Suppressor macrophage treated with lipopolysaccharide for 1 hour (primary cell): Measurements from ENCODE around the gene EIF5B.

Experiments
- DNase-seq, 3 donors: peaks; one replicate each; pipeline ENCODE4 v3.0.0-alpha.2; 2020 to 2022

EIF5B gene

GRCh38 chr2:99374747-99375146 lies 37.6 kb downstream of the EIF5B start:
- no peak for DNase-seq

GRCh38 chr2:99376254-99376864 lies 39.2 kb downstream of the EIF5B start:
- no peak for DNase-seq

DNA sequence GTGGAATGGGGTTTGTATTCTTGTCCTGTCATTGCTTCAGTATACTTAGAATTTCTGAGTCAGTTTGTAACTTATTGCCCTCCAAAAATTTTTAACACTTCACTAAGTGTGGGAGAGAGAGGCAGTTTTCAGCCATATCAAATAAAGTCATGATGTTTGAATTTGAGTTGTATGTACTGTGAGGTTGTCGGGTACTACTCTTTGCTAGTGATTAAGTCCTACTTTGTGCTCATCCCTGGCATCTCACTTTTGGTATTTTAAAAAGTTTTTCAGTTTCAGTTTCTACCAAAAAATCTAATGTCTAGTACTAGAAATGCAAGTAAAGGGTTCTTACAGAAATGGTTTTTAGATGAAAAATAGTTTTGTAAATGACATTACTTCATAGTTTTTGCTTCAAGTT lies 40.7 kb downstream of the EIF5B start:
- DNase-seq, result no peak

- DNase-seq, result no peak
Measured at GRCh38 chr2:99380376-99381010, 43.3 kb downstream of the EIF5B start.

GRCh38 chr2:99382143-99382542 lies 45.0 kb downstream of the EIF5B start:
- no peak for DNase-seq

DNA sequence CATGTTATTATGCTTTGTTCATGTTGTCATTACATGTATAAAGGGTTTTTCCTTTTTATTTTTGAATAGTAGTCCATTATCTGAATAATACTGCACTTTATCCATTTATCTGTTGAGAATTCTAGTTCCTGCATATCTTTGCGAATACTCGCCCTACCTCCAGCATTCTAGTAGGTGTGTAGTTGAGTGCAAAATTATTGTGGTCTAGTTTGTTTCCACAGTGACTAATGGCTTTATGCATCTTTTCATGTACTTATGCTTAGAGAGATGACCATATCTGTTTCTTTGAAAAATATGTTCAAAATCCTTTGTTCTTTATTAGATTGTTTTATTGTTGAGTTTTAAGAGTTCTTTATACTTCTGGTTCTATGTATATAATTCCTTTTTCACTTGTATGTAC lies 48.8 kb downstream of the EIF5B start:
- DNase-seq, result no peak

DNA sequence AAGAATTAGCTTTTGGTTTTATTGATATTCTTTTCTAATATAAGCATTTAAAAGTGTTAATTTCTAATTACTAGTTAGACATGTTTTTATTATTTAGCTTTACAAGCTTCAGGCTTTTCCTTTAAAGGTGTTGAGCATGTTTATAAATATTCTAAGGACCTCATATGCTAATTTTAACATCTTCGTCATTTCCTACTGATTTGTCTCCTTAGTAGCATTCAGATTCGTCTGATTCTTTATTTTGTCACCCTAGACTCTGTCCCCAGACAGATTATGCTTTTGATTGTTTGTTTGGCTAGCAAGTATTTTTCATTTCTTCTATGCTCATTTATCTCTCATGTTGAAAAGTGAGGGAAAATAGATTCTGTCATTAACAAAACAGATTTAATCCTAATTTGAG lies 51.7 kb downstream of the EIF5B start:
- no peak for DNase-seq

- no peak for DNase-seq
Measured at GRCh38 chr2:99389371-99389770, 52.2 kb downstream of the EIF5B start.

DNA sequence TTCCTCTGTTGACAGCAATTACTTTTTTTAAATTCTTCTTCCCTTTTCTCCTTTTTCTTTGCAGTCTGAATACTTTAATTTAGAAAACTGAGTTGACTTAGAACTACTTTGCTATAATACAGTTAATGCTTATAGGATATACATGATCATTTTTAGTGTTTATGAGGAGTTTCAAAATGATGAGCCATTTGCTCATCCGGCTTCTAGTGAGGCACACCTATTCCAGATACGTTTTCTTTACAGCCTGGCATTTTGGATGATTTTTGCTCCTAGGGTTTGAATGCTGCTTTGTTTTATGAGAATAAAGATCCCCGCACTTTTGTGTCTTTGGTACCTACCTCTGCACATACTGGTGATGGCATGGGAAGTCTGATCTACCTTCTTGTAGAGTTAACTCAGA lies 52.8 kb downstream of the EIF5B start:
- no peak for DNase-seq

- DNase-seq, result no peak
Measured at GRCh38 chr2:99395589-99396130, 58.5 kb downstream of the EIF5B start.

DNA sequence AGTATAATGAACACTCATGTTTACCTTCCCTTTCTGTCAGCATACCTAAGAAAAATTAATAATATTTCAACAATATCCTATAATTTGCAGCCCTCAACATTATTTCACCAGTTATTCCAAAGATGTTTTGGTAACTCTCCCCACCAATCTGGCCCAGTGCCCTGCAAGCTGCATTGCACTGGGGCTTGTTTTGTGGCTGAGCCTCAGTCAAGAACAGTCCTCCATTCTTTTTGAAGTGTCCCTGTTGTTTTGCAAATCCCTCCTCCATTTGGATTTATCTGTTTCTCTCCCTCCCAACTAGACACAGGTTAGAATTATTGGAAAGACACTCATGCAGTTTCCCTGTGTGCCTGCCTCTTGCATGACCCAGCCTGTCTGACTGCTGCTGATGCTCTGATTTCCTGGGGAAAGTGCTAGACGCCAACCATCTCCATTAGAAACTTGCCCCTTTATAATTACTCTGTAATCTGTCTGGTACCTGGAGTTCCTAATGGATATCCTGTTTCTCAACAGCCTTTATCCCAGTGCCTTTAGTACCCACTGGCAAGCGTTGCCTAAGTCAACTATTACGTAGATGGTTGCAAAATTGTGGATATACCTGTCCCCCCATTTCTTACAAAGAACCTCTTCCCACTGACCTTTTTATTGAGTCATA lies 60.2 kb downstream of the EIF5B start:
- DNase-seq, result no peak

GRCh38 chr2:99398303-99398702 lies 61.1 kb downstream of the EIF5B start:
- no peak for DNase-seq

- no peak for DNase-seq
Measured at GRCh38 chr2:99399063-99399462, 61.9 kb downstream of the EIF5B start.

DNA sequence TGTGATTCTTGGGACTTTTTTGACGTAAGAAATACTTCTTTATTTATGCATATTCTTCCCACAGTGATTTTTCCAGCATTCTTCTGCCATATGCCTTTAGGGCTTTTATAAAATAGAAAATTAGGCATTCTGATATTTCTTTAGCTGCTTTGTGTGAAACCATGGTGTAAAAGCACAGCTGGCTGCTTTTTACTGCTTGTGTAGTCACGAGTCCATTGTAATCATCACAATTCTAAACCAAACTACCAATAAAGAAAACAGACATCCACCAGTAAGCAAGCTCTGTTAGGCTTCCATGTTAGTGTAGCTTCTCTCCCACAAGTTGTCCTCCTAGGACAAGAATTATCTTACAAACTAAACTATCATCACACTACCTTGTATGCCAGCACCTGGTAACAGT lies 62.6 kb downstream of the EIF5B start:
- no peak for DNase-seq

DNA sequence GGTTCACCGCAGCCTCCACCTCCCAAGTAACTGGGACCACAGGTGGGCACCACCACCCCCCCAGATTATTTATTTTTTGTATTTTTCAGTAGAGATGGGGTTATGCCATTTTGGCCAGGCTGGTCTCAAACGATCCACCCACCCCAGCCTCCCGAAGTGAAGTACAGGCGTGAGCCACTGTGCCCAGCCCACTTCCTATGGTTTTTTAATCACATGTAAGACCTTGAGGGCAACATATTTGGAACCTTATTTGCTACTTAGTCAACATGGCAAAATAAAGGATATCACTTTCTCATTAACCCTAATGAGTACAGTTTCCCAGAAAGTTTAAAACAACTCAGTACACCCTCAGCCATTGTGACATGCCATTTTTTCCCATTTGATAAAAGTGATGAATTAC lies 64.7 kb downstream of the EIF5B start:
- DNase-seq, result no peak

- DNase-seq, result no peak
Measured at GRCh38 chr2:99403084-99403483, 65.9 kb downstream of the EIF5B start.

DNA sequence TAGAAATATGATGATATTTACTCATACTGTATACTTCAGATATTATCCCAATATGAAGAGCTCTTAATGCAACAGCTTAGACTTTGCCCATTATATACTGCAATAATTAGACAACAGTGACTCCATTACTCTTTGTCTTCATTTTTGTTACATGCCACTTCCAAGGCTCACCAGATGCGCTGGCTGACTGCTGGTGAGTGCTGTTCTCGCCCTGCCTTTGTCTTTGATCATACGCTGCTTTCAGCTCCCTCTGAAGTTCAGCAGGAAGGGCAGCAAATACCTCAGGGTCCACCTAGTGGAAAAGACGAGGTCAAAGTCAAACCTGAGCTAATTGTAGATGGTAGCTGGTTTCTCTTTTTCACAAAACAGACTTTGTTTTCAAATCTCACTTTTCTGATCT lies 66.3 kb downstream of the EIF5B start:
- DNase-seq, result no peak

DNA sequence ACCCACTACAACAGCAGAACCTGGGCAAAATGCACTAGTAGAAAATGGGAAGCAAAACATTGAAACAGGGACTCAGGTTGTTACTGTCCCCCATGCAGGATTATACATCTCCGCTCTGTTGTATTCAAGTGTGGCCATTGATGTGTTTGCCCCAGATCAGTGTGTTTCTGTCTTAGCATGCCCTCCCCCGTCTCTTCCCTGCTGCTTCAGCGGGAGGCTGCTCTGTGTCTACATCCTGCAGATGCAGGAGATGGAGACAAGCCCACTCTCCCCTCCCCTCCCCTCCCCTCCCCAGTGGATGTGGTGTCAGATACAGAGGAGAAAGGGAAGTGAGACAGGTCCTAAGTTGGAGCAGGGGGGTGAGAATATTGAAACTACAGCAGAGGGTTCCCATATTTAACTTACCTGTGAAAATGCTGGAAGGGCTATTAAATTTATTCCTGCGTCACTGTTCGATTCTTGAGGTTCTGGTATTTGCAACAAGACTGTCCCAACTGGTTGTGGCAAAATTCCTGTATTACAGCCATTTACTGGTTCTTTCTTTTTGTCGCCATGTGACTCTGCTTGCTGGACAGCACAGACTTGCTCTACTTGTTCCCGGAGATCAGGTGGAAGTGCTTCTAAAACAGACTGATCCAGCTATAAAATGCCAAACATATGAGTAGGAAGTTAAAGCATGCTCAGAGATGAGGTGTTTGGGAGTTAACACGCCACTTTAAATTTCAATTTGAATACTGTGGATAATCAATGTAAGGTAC lies 67.0 kb downstream of the EIF5B start:
- DNase-seq, result no peak

GRCh38 chr2:99404797-99405669 lies 67.8 kb downstream of the EIF5B start:
- DNase-seq, result no peak

- no peak for DNase-seq
Measured at GRCh38 chr2:99406137-99406536, 68.9 kb downstream of the EIF5B start.

GRCh38 chr2:99410276-99410675 lies 73.1 kb downstream of the EIF5B start:
- DNase-seq, result no peak

DNA sequence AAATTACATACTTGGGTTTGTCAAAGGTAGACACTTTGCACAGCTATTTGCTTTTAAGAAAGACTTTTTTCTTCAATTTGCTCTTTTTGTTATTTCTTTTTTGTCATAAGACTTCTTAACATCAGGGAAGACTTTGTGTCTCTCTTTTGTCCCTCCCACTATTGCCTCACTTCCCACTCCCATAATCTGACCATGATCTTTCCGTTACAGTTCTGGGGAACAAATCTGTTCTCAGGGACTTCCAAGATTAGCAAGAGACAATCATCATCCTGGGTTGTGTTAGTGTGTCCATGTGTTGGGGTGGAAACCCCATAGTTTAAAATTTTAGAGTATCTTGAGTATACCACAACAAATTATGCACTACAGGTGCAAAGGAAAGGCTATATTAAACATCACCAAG lies 77.4 kb downstream of the EIF5B start:
- DNase-seq, result peak; percentile 72 to 85 (median 77)

- DNase-seq, result no peak
Measured at GRCh38 chr2:99417396-99417795, 80.2 kb downstream of the EIF5B start.
